Astrocyte (in vitro differentiated cells and primary cell): ENCODE measurements around the gene SLC10A2. TPM values are rescaled to one million over a fixed set of nuclear protein-coding genes. Genes with fewer than 3 reads are reported as not detected.
A peak's percentile ranks its signal among the peaks of the same experiment; 100 is the strongest.

ENCODE experiments used
- DNase-seq: peaks from one replicate; pipeline ENCODE4 v3.0.0-alpha.2; 2010; ENCODE audit warnings: low read depth
- FAIRE-seq: peaks from 2 replicates; lab custom pipeline; 2011; peaks lifted over from hg19 to GRCh38; lab: Jason Lieb, UNC
- H2AFZ ChIP-seq: 2 replicates; pipeline ENCODE4 v1.6.0; 2012; ENCODE audit warnings: low read depth, low read length, inconsistent platforms
- H3K27ac ChIP-seq: 2 replicates; pipeline ENCODE4 v1.5.1; 2011; ENCODE audit warnings: low read depth, low read length, inconsistent platforms
- H3K27me3 ChIP-seq: 2 replicates; pipeline ENCODE4 v1.6.0; 2011; ENCODE audit warnings: low read length, inconsistent platforms; ENCODE audit not compliant: insufficient read depth
- H3K36me3 ChIP-seq: 2 replicates; pipeline ENCODE4 v1.5.1; 2011; ENCODE audit warnings: low read length, inconsistent platforms; ENCODE audit not compliant: insufficient read depth
- H3K4me1 ChIP-seq: 2 replicates; pipeline ENCODE4 v1.5.1; 2011; ENCODE audit warnings: low read length, inconsistent platforms; ENCODE audit not compliant: insufficient read depth
- H3K4me2 ChIP-seq: 2 replicates; pipeline ENCODE4 v1.6.0; 2012; ENCODE audit warnings: low read length, inconsistent platforms
- H3K4me3 ChIP-seq: 2 replicates; pipeline ENCODE4 v1.5.1; 2011; ENCODE audit warnings: low read depth, mild to moderate bottlenecking, low read length, inconsistent platforms; ENCODE audit not compliant: insufficient read depth
- H3K79me2 ChIP-seq: 2 replicates; pipeline ENCODE4 v1.6.0; 2012; ENCODE audit warnings: mild to moderate bottlenecking, low read length, inconsistent platforms; ENCODE audit not compliant: insufficient read depth
- H3K9ac ChIP-seq: 2 replicates; pipeline ENCODE4 v1.6.0; 2012; ENCODE audit warnings: mild to moderate bottlenecking, low read length, inconsistent platforms
- H3K9me3 ChIP-seq: 2 replicates; pipeline ENCODE4 v1.5.1; 2012; ENCODE audit warnings: low read depth, mild to moderate bottlenecking, low read length, inconsistent platforms; ENCODE audit not compliant: insufficient read depth
- H4K20me1 ChIP-seq: 2 replicates; pipeline ENCODE4 v1.6.0; 2012; ENCODE audit warnings: low read length, inconsistent platforms; ENCODE audit not compliant: insufficient read depth
- H3K27ac Mint-ChIP-seq: one replicate; pipeline ENCODE4 v1.8.0; 2021; ENCODE audit warnings: mild to moderate bottlenecking, mixed read lengths; ENCODE audit not compliant: unreplicated experiment
- H3K27me3 Mint-ChIP-seq: one replicate; pipeline ENCODE4 v1.8.0; 2021; ENCODE audit warnings: low read depth, mixed read lengths; ENCODE audit not compliant: unreplicated experiment
- H3K36me3 Mint-ChIP-seq: one replicate; pipeline ENCODE4 v1.8.0; 2021; ENCODE audit warnings: low read depth, mixed read lengths; ENCODE audit not compliant: unreplicated experiment
- H3K4me1 Mint-ChIP-seq: one replicate; pipeline ENCODE4 v1.8.0; 2021; ENCODE audit warnings: low read depth, mixed read lengths; ENCODE audit not compliant: unreplicated experiment
- H3K4me3 Mint-ChIP-seq: one replicate; pipeline ENCODE4 v1.8.0; 2021; ENCODE audit warnings: mild to moderate bottlenecking, moderate library complexity, mixed read lengths; ENCODE audit not compliant: unreplicated experiment
- H3K9me3 Mint-ChIP-seq: one replicate; pipeline ENCODE4 v1.8.0; 2021; ENCODE audit warnings: mild to moderate bottlenecking, mixed read lengths; ENCODE audit not compliant: unreplicated experiment
- CTCF ChIP-seq: IDR thresholded peaks from 2 replicates; pipeline ENCODE4 v1.5.1; 2011; ENCODE audit warnings: low read depth, mild to moderate bottlenecking, inconsistent platforms, low read length, moderate library complexity; ENCODE audit not compliant: insufficient read depth
- EZH2 ChIP-seq: IDR thresholded peaks from 2 replicates; pipeline ENCODE4 v1.6.1; 2012; ENCODE audit warnings: mild to moderate bottlenecking, low read length, inconsistent platforms; ENCODE audit not compliant: insufficient read depth
- total RNA-seq: library from RNA; stranded (reverse); gene quantifications from 2 replicates; pipeline ENCODE4 v1.2.1, GENCODE V29; 2021

Gene SLC10A2
- total RNA-seq, 1 donor from 2014 or later: not detected

DNA sequence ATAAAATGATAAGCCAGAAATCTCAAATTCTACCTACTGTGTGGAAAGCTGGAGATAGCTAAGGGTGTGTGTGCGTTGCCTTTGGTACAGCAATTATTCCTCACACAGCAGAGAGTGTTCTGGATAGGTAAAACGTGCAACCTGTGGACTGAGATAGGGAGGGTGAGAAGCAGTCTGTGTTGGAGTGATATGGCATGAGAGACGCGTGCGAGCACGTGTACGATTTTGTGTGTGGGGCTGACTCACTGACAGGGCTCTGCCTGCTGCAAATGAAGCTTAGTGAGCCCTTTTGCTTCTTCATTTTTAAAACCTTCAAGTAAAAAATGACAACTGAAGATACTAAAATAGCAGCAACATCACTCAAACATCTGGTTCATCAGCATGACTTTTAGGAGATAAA lies 35.7 kb upstream of the SLC10A2 start:
- H3K36me3 Mint-ChIP-seq: no peaks in the 10 kb centered on the region
- no peak overlapping the region for H3K4me3 Mint-ChIP-seq
- H3K36me3 ChIP-seq: no peaks in the 10 kb centered on the region
- TF ChIP-seq CTCF: no peak
- TF ChIP-seq EZH2: no peak
- no peak overlapping the region for H3K27ac ChIP-seq
- H3K27me3 Mint-ChIP-seq: no peaks in the 10 kb centered on the region
- H2AFZ ChIP-seq: no peak overlapping the region
- no peaks in the 10 kb centered on the region for H3K4me1 ChIP-seq
- peaks cover 4% of the 10 kb centered on the region for H3K9me3 Mint-ChIP-seq
- peak overlapping the region; percentile 15 for H3K27ac Mint-ChIP-seq
- no peak for FAIRE-seq
- H3K4me3 ChIP-seq: no peak overlapping the region
- peaks cover 25% of the 10 kb centered on the region for H3K4me1 Mint-ChIP-seq
- H4K20me1 ChIP-seq: no peaks in the 10 kb centered on the region
- H3K27me3 ChIP-seq: no peaks in the 10 kb centered on the region
- peaks cover 2% of the 10 kb centered on the region for H3K9me3 ChIP-seq
- no peak overlapping the region for H3K9ac ChIP-seq
- H3K4me2 ChIP-seq: no peak overlapping the region
- H3K79me2 ChIP-seq: no peaks in the 10 kb centered on the region
- no peak for DNase-seq

DNA sequence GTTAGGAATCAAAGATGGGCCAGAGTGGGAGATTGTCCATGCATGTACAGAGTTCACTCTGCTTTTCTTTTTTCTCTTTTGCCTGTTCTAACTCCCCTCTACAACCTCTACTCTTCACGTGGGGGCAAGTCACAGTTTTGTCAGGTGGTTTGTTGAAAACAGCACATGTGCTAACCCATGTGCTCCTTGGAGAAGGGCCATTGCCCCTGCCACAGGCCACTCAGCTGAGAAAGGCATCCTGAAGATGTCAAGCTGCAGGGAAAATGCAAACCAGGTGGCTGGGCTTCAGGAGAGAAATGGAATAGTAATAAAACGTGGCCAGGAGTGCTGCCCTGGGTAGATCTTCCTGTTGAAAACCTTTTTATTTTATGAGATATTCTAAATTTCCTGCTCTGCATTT lies 35.3 kb upstream of the SLC10A2 start:
- H3K36me3 ChIP-seq: no peaks in the 10 kb centered on the region
- H3K27ac ChIP-seq: no peak overlapping the region
- no peak overlapping the region for H3K9ac ChIP-seq
- TF ChIP-seq CTCF: no peak
- no peak for TF ChIP-seq EZH2
- H3K27me3 ChIP-seq: no peaks in the 10 kb centered on the region
- FAIRE-seq (no peak), DNase-seq (no peak)
- H2AFZ ChIP-seq: no peak overlapping the region
- peaks cover 25% of the 10 kb centered on the region for H3K4me1 Mint-ChIP-seq
- peaks cover 2% of the 10 kb centered on the region for H3K9me3 ChIP-seq
- H3K27ac Mint-ChIP-seq: peak overlapping the region; percentile 15
- no peak overlapping the region for H3K4me3 Mint-ChIP-seq
- peaks cover 6% of the 10 kb centered on the region for H3K9me3 Mint-ChIP-seq
- no peaks in the 10 kb centered on the region for H4K20me1 ChIP-seq
- no peaks in the 10 kb centered on the region for H3K4me1 ChIP-seq
- H3K36me3 Mint-ChIP-seq: no peaks in the 10 kb centered on the region
- H3K4me2 ChIP-seq: no peak overlapping the region
- H3K27me3 Mint-ChIP-seq: peaks cover 2% of the 10 kb centered on the region
- no peak overlapping the region for H3K4me3 ChIP-seq
- no peaks in the 10 kb centered on the region for H3K79me2 ChIP-seq

GRCh38 chr13:103100830-103101229 lies 34.6 kb upstream of the SLC10A2 start:
- TF ChIP-seq CTCF (no peak), EZH2 (no peak)
- Histone ChIP-seq H3K27ac (no peak overlapping the region), H3K4me1 (no peaks in the 10 kb centered on the region), H3K4me3 (no peak overlapping the region), H3K4me2 (no peak overlapping the region), H2AFZ (no peak overlapping the region), H3K9me3 (peaks cover 2% of the 10 kb centered on the region), H4K20me1 (no peaks in the 10 kb centered on the region), H3K79me2 (no peaks in the 10 kb centered on the region), H3K27me3 (no peaks in the 10 kb centered on the region), H3K36me3 (no peaks in the 10 kb centered on the region), H3K9ac (no peak overlapping the region)
- peaks cover 6% of the 10 kb centered on the region for H3K9me3 Mint-ChIP-seq
- peaks cover 25% of the 10 kb centered on the region for H3K4me1 Mint-ChIP-seq
- FAIRE-seq (no peak), DNase-seq (no peak)
- H3K4me3 Mint-ChIP-seq: no peak overlapping the region
- H3K27me3 Mint-ChIP-seq: peaks cover 2% of the 10 kb centered on the region
- no peaks in the 10 kb centered on the region for H3K36me3 Mint-ChIP-seq
- no peak overlapping the region for H3K27ac Mint-ChIP-seq
